A375 (cell line): ENCODE measurements around the gene PFN4. TPM values are rescaled to one million over a fixed set of nuclear protein-coding genes. Genes with fewer than 3 reads are reported as not detected.

Experiments used
- total RNA-seq: library from RNA; depleted of rRNA; stranded (reverse); fragments of >200 nt; shearing (Covaris generic); gene quantifications from 2 replicates; pipeline ENCODE4 v1.2.3, GENCODE V29; 2014; rRNA removed

PFN4 gene, protein sequence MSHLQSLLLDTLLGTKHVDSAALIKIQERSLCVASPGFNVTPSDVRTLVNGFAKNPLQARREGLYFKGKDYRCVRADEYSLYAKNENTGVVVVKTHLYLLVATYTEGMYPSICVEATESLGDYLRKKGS
- 1.4 and 3.4 TPM in 2 replicates for total RNA-seq

DNA sequence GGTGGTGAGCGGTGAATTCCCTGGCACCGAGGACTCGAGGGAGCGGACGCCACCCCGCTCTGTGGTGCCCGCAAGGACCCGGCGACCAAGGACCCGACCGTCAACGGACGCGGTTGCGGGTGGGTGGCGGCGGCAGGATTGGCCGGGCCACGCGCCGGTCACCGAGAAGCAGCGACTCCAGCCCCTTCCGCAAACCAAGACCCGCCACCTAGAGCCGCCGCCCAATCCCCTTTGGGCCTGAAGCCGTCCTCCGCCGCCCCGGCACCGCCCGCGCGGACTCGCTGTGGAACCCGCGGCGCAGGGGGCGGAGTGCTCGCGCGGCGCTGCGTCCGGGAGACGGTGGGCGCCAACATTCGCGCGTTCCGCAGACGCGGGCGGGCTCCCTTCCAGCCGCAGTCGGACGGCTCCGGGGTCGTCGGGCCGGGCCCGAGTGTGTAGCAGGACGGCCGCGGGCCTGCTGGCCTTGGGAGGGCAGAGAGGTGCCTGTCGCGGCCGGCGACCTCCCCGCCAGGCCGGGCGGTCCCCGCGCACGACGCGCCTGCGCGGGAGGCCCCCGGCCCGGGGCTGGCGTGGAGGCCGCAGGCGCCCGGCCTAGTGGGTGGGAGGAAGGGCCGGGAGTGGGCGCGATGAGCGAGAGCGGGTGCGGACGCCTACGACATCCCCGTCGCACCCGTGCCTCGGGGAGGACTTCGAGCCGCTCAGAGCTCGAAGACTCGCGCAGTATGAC lies at the start of gene PFN4, which contains the start of gene FAM228B:
TSS of gene PFN4 (minus strand) at position 140 of the 727 bp plus-strand sequence. CDS start 799 bp downstream, outside the sequence.
TSS of gene FAM228B (plus strand) at position 275 of the 727 bp plus-strand sequence. CDS start 893 bp downstream, outside the sequence.

DNA sequence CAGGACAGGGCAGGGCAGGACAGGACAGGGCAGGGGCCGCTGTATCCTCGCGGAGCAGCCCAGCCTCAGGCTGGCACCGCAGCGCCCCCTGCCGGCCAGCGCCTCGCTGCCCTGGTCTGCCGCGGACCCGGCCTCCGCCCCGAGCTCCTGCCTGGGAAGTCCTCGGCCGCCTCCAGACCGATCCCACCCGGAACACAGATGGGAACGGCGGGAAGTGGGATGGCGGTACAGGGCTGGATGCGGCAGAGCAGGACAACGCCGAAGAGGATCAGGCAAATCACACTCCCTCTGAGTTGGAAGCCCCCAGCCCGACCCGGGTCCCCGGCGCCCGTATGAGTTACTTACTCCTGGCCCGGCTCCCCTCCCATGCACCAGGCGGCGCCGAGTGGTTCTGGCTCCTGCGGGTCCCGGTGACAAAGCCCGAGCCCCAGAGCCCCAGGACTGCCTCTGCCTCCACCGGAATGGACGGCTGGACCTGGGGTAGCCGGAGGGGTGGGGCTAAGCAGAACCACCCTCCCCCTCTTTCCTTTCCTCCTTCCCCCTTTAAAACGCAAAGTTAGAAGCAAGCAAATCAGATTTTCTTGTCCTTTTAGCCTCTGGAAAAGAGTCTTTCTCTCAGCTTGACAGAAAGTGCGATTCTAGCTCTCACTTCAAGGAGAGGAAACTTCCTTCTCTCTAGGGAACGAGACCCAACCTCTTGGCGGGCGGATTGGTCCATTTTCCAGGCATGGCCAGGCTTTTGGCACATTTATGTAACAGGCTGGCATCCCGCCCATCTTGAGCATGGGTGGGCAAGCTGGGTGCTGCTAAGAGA lies 38.5 kb downstream of the PFN4 start, which contains the start of gene TP53I3:
TSS of gene TP53I3 (minus strand) at position 449 of the 814 bp plus-strand sequence. CDS start 508 bp downstream, outside the sequence.

GRCh38 chr2:24075915-24076848 lies 47.0 kb downstream of the PFN4 start, which contains the start of gene SF3B6:
Gene SF3B6 (minus strand): TSS chr2:24076326. CDS start chr2:24076229, 97 bp downstream.

Other genes starting within 250 kb of the PFN4 start
- 5.7 and 7.9 TPM in 2 replicates for gene ATAD2B, start 196.2 kb downstream of the PFN4 start, total RNA-seq
- gene UBXN2A, start 182.9 kb downstream of the PFN4 start, total RNA-seq = 13.3 and 14.9 TPM in 2 replicates
- 0.19 TPM in 1 of 2 replicates, not detected in the other for gene MFSD2B, start 113.2 kb downstream of the PFN4 start, total RNA-seq
- 4.9 and 5.9 TPM in 2 replicates for gene WDCP, start 75.9 kb downstream of the PFN4 start, total RNA-seq
- 4.0 and 6.5 TPM in 2 replicates for gene FKBP1B, start 73.6 kb downstream of the PFN4 start, total RNA-seq
- gene SF3B6, start 47.0 kb downstream of the PFN4 start, total RNA-seq = 192 and 221 TPM in 2 replicates
- gene TP53I3, start 38.5 kb downstream of the PFN4 start, total RNA-seq = 36.7 and 44.3 TPM in 2 replicates
- gene FAM228B, start 135 bp upstream of the PFN4 start, total RNA-seq = 2.5 and 3.2 TPM in 2 replicates
- gene FAM228A, start 51.7 kb upstream of the PFN4 start, total RNA-seq = not detected in 2 replicates
- 20.5 and 40.2 TPM in 2 replicates for gene ITSN2, start 237.2 kb upstream of the PFN4 start, total RNA-seq